GM12878 (cell line): ENCODE measurements around the gene FGGY. TPM values are rescaled to one million over a fixed set of nuclear protein-coding genes. Genes with fewer than 3 reads are reported as not detected.

ENCODE experiments used
- ATAC-seq: fragments of 200-7000 bp; cut with Tn5 transposase; 3 replicates; pipeline ENCODE4 v1.9.1; 2020; ENCODE audit warnings: mild to moderate bottlenecking, moderate library complexity
- BruUV-seq: library from RNA; stranded (reverse); fragments of 400-500 nt; replicated peaks from 2 replicates; lab custom pipeline; 2021; lab: Mats Ljungman, UMichigan
- CTCF ChIA-PET: fragments of 300-600 bp; sonication (Branson Sonifier 250); formaldehyde crosslinking; extraction: SDS; loops from one replicate; lab custom pipeline; 2021; ENCODE audit warnings: inconsistent platforms; lab: Yijun Ruan, JAX
- POLR2A ChIA-PET: fragments of 350-600 bp; formaldehyde crosslinking; extraction: SDS; loops from one replicate; lab custom pipeline; 2021; ENCODE audit warnings: inconsistent platforms; lab: Charles Lee
- RAD21 ChIA-PET: fragments of 300-600 bp; sonication (Branson Sonifier 250); formaldehyde crosslinking; loops from one replicate; lab custom pipeline; 2023; ENCODE audit warnings: antibody characterized with exemption; ENCODE audit not compliant: unreplicated experiment; lab: Charles Lee
- SMC1A ChIA-PET: fragments of 300-600 bp; sonication (Branson Sonifier 250); formaldehyde crosslinking; loops from one replicate; lab custom pipeline; 2023; ENCODE audit not compliant: unreplicated experiment, uncharacterized antibody; lab: Charles Lee
- DNase-seq: peaks from one replicate; pipeline ENCODE4 v3.0.0-alpha.2; 2011; ENCODE audit warnings: low read depth, low spot score
- FAIRE-seq: peaks from 3 replicates; lab custom pipeline; 2011; peaks lifted over from hg19 to GRCh38; lab: Jason Lieb, UNC
- H2AFZ ChIP-seq: 2 replicates; pipeline ENCODE4 v1.6.0; 2011; ENCODE audit warnings: low read depth, low read length, control low read depth; ENCODE audit not compliant: control insufficient read depth
- H3K27ac ChIP-seq: 2 replicates; pipeline ENCODE4 v1.5.1; 2011; ENCODE audit warnings: control low read depth; ENCODE audit not compliant: control insufficient read depth, insufficient read depth
- H3K27me3 ChIP-seq, 2 experiments: replicated peaks in 1 of 2; 2 replicates each; pipeline versions ENCODE4 v1.6.0 to v1.6.1; 2011; ENCODE audit warnings: low read length in 1 of 2; ENCODE audit not compliant: control insufficient read depth in 2 of 2, insufficient read depth in 2 of 2
- H3K36me3 ChIP-seq, 2 experiments: 2 replicates each; pipeline ENCODE4 v1.5.1; 2011; ENCODE audit warnings: low read length in 1 of 2; ENCODE audit not compliant: control insufficient read depth in 2 of 2, insufficient read depth in 2 of 2
- H3K4me1 ChIP-seq: 2 replicates; pipeline ENCODE4 v1.6.1; 2011; ENCODE audit warnings: mild to moderate bottlenecking, low read length, moderate library complexity, mixed read lengths; ENCODE audit not compliant: control insufficient read depth, insufficient read depth
- H3K4me2 ChIP-seq: 2 replicates; pipeline ENCODE4 v1.6.0; 2011; ENCODE audit warnings: control low read depth; ENCODE audit not compliant: control insufficient read depth, insufficient read depth
- H3K4me3 ChIP-seq: fragments of 200-600 bp; sonication (generic); 2 replicates; pipeline ENCODE4 v1.5.1; 2016
- H3K79me2 ChIP-seq: 2 replicates; pipeline ENCODE4 v1.6.0; 2011; ENCODE audit warnings: low read length; ENCODE audit not compliant: control insufficient read depth, insufficient read depth
- H3K9ac ChIP-seq: 2 replicates; pipeline ENCODE4 v1.8.0; 2011; ENCODE audit warnings: low read length, control low read depth, mixed read lengths; ENCODE audit not compliant: control insufficient read depth, insufficient read depth
- H3K9me3 ChIP-seq: replicated peaks from 3 replicates; pipeline ENCODE4 v1.5.1; 2011; ENCODE audit warnings: mild to moderate bottlenecking, low read length; ENCODE audit not compliant: control insufficient read depth, insufficient read depth
- H4K20me1 ChIP-seq: 2 replicates; pipeline ENCODE4 v1.6.0; 2011; ENCODE audit not compliant: control insufficient read depth, insufficient read depth
- BCL3 ChIP-seq: IDR thresholded peaks from 2 replicates; pipeline ENCODE4 v1.6.1; 2011; ENCODE audit warnings: borderline replicate concordance, low read depth, mild to moderate bottlenecking, moderate library complexity, low read length; ENCODE audit not compliant: insufficient read depth, poor library complexity, severe bottlenecking
- GABPA ChIP-seq: IDR thresholded peaks from 2 replicates; pipeline ENCODE4 v1.6.1; 2014; ENCODE audit warnings: antibody characterized with exemption, low read depth, mild to moderate bottlenecking, inconsistent platforms
- GATAD2B ChIP-seq: fragments of 450-650 bp; conservative IDR thresholded peaks from 2 replicates; pipeline ENCODE4 v1.6.1; 2017; ENCODE audit warnings: low read depth, mild to moderate bottlenecking, moderate library complexity
- MEF2A ChIP-seq: IDR thresholded peaks from 2 replicates; pipeline ENCODE4 v1.6.1; 2011; ENCODE audit warnings: low read depth, mild to moderate bottlenecking, low read length, moderate library complexity; ENCODE audit not compliant: insufficient read depth
- MTA2 ChIP-seq: fragments of 450-650 bp; IDR thresholded peaks from 2 replicates; pipeline ENCODE4 v1.6.1; 2016; ENCODE audit warnings: low read depth, mild to moderate bottlenecking, moderate library complexity
- MXI1 ChIP-seq: fragments of 150-350 bp; IDR thresholded peaks from 2 replicates; pipeline ENCODE4 v1.6.1; 2011; ENCODE audit warnings: low read depth, mild to moderate bottlenecking, inconsistent platforms, low read length, improper control_type of control experiment
- MYC ChIP-seq: IDR thresholded peaks from 2 replicates; pipeline ENCODE4 v1.6.1; 2011; ENCODE audit warnings: mild to moderate bottlenecking, low read length, moderate library complexity, inconsistent platforms; ENCODE audit not compliant: insufficient read depth, insufficient replicate concordance, insufficient read length, severe bottlenecking
- NBN ChIP-seq: fragments of 450-650 bp; IDR thresholded peaks from 2 replicates; pipeline ENCODE4 v1.6.1; 2016
- NR2F1 ChIP-seq: fragments of 450-650 bp; conservative IDR thresholded peaks from 2 replicates; pipeline ENCODE4 v1.6.1; 2017; ENCODE audit warnings: mild to moderate bottlenecking
- PAX5 ChIP-seq: IDR thresholded peaks from 2 replicates; pipeline ENCODE4 v1.6.1; 2011; ENCODE audit warnings: low read depth, low read length, borderline replicate concordance
- SMC3 ChIP-seq: IDR thresholded peaks from 2 replicates; pipeline ENCODE4 v1.6.1; 2011; ENCODE audit warnings: low read length, improper control_type of control experiment, borderline replicate concordance
- TARDBP ChIP-seq: IDR thresholded peaks from 2 replicates; pipeline ENCODE4 v1.6.1; 2016; ENCODE audit warnings: borderline replicate concordance
- WGBS: methylation state at CpG from one replicate; pipeline ENCODE4 v1.1.6; 2016; ENCODE audit warnings: low lambda C conversion rate; ENCODE audit not compliant: insufficient replicate concordance, insufficient coverage; ENCODE audit errors: missing lambda C conversion rate; 5-methylcytosine and 5-hydroxymethylcytosine counted together
- in situ Hi-C: fragments of 300-500 bp; cut with MboI; formaldehyde crosslinking; loops from 9 replicates; pipeline ENCODE4 v1.14.3; 2018; ENCODE audit warnings: mixed read lengths
- intact Hi-C: fragments of 100-400 bp; cut with micrococcal nuclease; formaldehyde crosslinking; loops from one replicate; pipeline ENCODE4 v1.14.2; 2022; ENCODE audit not compliant: unreplicated experiment
- polyA plus RNA-seq, 11 experiments: library from polyadenylated mRNA; depleted of rRNA in 4 of 11; unstranded in 6 of 11; stranded (reverse) in 5 of 11; fragments of >200 nt; fragmentation: Nextera tagmentation in 4 of 11; fragmentation: Illumina TruSeq in 1 of 11; extraction: Ambion mirVana in 4 of 11; extraction: Trizol in 1 of 11; gene quantifications; 1 replicate in 1 of 11; 2 replicates in 10 of 11; pipeline versions ENCODE4 v1.2.1 to v1.2.3, GENCODE V29; 2011 to 2016; ENCODE audit warnings: inconsistent platforms in 2 of 11, missing spikeins in 2 of 11, low read depth in 1 of 11
- total RNA-seq, 4 experiments: library from RNA; depleted of rRNA in 3 of 4; stranded (reverse); fragments of >200 nt in 3 of 4; fragmentation: Illumina TruSeq in 1 of 4; extraction: Trizol in 1 of 4; gene quantifications; 2 replicates each; pipeline versions ENCODE4 v1.2.1 to v1.2.3, GENCODE V29; 2013 to 2021
- TF ChIP-seq, protein P1 (sequence below), 3 experiments: IDR thresholded peaks in 2 of 3; conservative IDR thresholded peaks in 1 of 3; 2 replicates each; pipeline ENCODE4 v1.5.1; 2011; ENCODE audit warnings: low read depth in 3 of 3, low read length in 3 of 3, mild to moderate bottlenecking in 3 of 3, control low read depth in 2 of 3, moderate library complexity in 2 of 3, inconsistent platforms in 1 of 3, mixed read lengths in 1 of 3; ENCODE audit not compliant: control insufficient read depth in 2 of 3, insufficient read depth in 1 of 3; ENCODE audit errors: extremely low read depth in 1 of 3
- TF ChIP-seq, protein P2 (sequence below): fragments of 450-650 bp; IDR thresholded peaks from 2 replicates; pipeline ENCODE4 v1.6.1; 2017; ENCODE audit warnings: antibody characterized with exemption, mild to moderate bottlenecking, moderate library complexity
- TF ChIP-seq, protein P3 (sequence below): fragments of 450-650 bp; IDR thresholded peaks from 2 replicates; pipeline ENCODE4 v1.6.1; 2018; ENCODE audit warnings: mild to moderate bottlenecking, low read depth, moderate library complexity; ENCODE audit not compliant: partially characterized antibody

Gene FGGY
- total and polyA plus RNA-seq, 10 of the 15 experiments (the other 5 are each of a cell fraction or from before 2014, with no cell fraction given): 6.2 to 11.9 (median 7.5) TPM

GRCh38 chr1:59701376-59701775 lies 404.5 kb downstream of the FGGY start:
- intact Hi-C loops (no loop called here), in situ Hi-C loops (loop anchor here (25.0 kb wide), 1 partner anchor 964 kb away; no protein-coding TSS in a partner anchor)
- Histone ChIP-seq H2AFZ (no peak overlapping the region), H3K4me3 (no peak overlapping the region), H4K20me1 (no peaks in the 10 kb centered on the region), H3K27ac (no peak overlapping the region), H3K9me3 (no peaks in the 10 kb centered on the region), H3K27me3 (no peaks in the 10 kb centered on the region), H3K4me1 (peaks cover 10% of the 10 kb centered on the region; the same call in 1 of the 2 replicates), H3K79me2 (no peaks in the 10 kb centered on the region), H3K4me2 (no peak overlapping the region), H3K36me3 (no peaks in the 10 kb centered on the region), H3K9ac (no peak overlapping the region)
- FAIRE-seq (no peak), DNase-seq (no peak), ATAC-seq (no peak)
- 76% methylated on average over 3 of the region's 3 CpGs for WGBS
- POLR2A ChIA-PET: no interaction called here
- no TSS peak for BruUV-seq
- SMC1A ChIA-PET: interaction anchor here (1.0 to 3.9 kb wide), 2 partner anchors 57 to 61 kb away, joined by 3 to 37 read pairs; no protein-coding TSS in a partner anchor
- TF ChIP-seq, protein P1, sequence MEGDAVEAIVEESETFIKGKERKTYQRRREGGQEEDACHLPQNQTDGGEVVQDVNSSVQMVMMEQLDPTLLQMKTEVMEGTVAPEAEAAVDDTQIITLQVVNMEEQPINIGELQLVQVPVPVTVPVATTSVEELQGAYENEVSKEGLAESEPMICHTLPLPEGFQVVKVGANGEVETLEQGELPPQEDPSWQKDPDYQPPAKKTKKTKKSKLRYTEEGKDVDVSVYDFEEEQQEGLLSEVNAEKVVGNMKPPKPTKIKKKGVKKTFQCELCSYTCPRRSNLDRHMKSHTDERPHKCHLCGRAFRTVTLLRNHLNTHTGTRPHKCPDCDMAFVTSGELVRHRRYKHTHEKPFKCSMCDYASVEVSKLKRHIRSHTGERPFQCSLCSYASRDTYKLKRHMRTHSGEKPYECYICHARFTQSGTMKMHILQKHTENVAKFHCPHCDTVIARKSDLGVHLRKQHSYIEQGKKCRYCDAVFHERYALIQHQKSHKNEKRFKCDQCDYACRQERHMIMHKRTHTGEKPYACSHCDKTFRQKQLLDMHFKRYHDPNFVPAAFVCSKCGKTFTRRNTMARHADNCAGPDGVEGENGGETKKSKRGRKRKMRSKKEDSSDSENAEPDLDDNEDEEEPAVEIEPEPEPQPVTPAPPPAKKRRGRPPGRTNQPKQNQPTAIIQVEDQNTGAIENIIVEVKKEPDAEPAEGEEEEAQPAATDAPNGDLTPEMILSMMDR (IDR thresholded peaks at IDR 0.05 in 2 of 3, conservative IDR thresholded peaks at IDR 0.05 in 1 of 3; ENCODE audit: control insufficient read depth in 2 of 3, extremely low read depth in 1 of 3, insufficient read depth in 1 of 3, low read depth in 3 of 3, low read length in 3 of 3): no peak
- no peak for TF ChIP-seq MXI1
- no peak for TF ChIP-seq GATAD2B
- no peak for TF ChIP-seq PAX5
- no peak for TF ChIP-seq BCL3
- no peak for TF ChIP-seq NR2F1
- no peak for TF ChIP-seq NBN
- TF ChIP-seq, protein P2, sequence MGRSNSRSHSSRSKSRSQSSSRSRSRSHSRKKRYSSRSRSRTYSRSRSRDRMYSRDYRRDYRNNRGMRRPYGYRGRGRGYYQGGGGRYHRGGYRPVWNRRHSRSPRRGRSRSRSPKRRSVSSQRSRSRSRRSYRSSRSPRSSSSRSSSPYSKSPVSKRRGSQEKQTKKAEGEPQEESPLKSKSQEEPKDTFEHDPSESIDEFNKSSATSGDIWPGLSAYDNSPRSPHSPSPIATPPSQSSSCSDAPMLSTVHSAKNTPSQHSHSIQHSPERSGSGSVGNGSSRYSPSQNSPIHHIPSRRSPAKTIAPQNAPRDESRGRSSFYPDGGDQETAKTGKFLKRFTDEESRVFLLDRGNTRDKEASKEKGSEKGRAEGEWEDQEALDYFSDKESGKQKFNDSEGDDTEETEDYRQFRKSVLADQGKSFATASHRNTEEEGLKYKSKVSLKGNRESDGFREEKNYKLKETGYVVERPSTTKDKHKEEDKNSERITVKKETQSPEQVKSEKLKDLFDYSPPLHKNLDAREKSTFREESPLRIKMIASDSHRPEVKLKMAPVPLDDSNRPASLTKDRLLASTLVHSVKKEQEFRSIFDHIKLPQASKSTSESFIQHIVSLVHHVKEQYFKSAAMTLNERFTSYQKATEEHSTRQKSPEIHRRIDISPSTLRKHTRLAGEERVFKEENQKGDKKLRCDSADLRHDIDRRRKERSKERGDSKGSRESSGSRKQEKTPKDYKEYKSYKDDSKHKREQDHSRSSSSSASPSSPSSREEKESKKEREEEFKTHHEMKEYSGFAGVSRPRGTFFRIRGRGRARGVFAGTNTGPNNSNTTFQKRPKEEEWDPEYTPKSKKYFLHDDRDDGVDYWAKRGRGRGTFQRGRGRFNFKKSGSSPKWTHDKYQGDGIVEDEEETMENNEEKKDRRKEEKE: no peak
- TF ChIP-seq MEF2A: no peak
- TF ChIP-seq, protein P3, sequence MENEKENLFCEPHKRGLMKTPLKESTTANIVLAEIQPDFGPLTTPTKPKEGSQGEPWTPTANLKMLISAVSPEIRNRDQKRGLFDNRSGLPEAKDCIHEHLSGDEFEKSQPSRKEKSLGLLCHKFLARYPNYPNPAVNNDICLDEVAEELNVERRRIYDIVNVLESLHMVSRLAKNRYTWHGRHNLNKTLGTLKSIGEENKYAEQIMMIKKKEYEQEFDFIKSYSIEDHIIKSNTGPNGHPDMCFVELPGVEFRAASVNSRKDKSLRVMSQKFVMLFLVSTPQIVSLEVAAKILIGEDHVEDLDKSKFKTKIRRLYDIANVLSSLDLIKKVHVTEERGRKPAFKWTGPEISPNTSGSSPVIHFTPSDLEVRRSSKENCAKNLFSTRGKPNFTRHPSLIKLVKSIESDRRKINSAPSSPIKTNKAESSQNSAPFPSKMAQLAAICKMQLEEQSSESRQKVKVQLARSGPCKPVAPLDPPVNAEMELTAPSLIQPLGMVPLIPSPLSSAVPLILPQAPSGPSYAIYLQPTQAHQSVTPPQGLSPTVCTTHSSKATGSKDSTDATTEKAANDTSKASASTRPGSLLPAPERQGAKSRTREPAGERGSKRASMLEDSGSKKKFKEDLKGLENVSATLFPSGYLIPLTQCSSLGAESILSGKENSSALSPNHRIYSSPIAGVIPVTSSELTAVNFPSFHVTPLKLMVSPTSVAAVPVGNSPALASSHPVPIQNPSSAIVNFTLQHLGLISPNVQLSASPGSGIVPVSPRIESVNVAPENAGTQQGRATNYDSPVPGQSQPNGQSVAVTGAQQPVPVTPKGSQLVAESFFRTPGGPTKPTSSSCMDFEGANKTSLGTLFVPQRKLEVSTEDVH: no peak
- no peak for TF ChIP-seq SMC3
- no peak for TF ChIP-seq GABPA
- TF ChIP-seq MTA2: no peak
- no peak for TF ChIP-seq TARDBP
- no peak for TF ChIP-seq MYC
- RAD21 ChIA-PET: interaction anchor here (6.5 kb wide), 1 partner anchor 58 kb away, joined by 60 read pairs; no protein-coding TSS in a partner anchor
- CTCF ChIA-PET: interaction anchor here (0.6 to 5.2 kb wide), 3 partner anchors 55 to 953 kb away, joined by 3 to 61 read pairs (median 4); no protein-coding TSS in a partner anchor
